Nephron (organoid): ENCODE results near the gene VTI1A.

Source experiments
- H3K27ac Mint-ChIP-seq, 3 experiments: 2 replicates each; pipeline ENCODE4 v1.8.0; 2020; ENCODE audit warnings: mixed read lengths in 3 of 3, mild to moderate bottlenecking in 2 of 3, moderate library complexity in 1 of 3
- H3K27me3 Mint-ChIP-seq: 2 replicates; pipeline ENCODE4 v1.8.0; 2021; ENCODE audit warnings: low read depth, mild to moderate bottlenecking, moderate library complexity, mixed read lengths
- H3K36me3 Mint-ChIP-seq: 2 replicates; pipeline ENCODE4 v1.8.0; 2020; ENCODE audit warnings: low read depth, mixed read lengths
- H3K4me1 Mint-ChIP-seq: 2 replicates; pipeline ENCODE4 v1.8.0; 2020; ENCODE audit warnings: mixed read lengths
- H3K4me3 Mint-ChIP-seq, 3 experiments: 2 replicates each; pipeline ENCODE4 v1.8.0; 2020; ENCODE audit warnings: mild to moderate bottlenecking in 3 of 3, mixed read lengths in 3 of 3, moderate library complexity in 2 of 3
- H3K9me3 Mint-ChIP-seq: 2 replicates; pipeline ENCODE4 v1.8.0; 2020; ENCODE audit warnings: mixed read lengths
- TF ChIP-seq, protein P1 (sequence below), 3 experiments: fragments of 200-600 bp; sonication (generic); IDR thresholded peaks; one replicate each; pipeline ENCODE4 v1.5.0; 2021; ENCODE audit warnings: antibody characterized with exemption in 3 of 3; ENCODE audit not compliant: unreplicated experiment in 3 of 3

The VTI1A gene

DNA sequence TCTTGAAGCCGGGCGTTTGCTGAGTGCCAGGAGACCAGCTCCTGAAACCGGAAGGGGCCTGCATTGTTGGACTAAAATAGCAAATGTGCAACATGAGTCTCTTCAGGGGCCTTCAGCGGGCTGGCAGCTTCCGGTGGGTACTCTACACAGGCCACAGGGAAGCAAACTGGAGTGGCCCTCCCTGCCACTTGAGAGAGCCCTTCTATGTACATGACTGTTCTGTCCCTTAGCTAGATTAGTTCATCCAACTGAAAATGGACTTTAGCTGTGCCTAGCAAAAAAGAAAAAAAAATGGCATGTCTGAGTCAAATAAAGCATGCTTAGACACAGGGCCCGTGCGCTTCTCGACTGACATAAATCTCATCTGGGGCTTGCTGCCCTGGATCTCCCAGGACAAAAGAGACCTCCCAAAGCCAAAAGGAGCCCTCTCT, 387.8 kb downstream of the VTI1A start:
- Mint-ChIP-seq H3K4me1 (peaks cover 44% of the 10 kb centered on the region), H3K9me3 (no peaks in the 10 kb centered on the region), H3K36me3 (no peaks in the 10 kb centered on the region), H3K4me3 (peak overlapping the region in 2 of 3 experiments; percentile 2 to 69), H3K27ac (peak overlapping the region; percentile 65 to 72 (median 71)), H3K27me3 (peaks cover 22% of the 10 kb centered on the region)
- TF ChIP-seq, protein P1, sequence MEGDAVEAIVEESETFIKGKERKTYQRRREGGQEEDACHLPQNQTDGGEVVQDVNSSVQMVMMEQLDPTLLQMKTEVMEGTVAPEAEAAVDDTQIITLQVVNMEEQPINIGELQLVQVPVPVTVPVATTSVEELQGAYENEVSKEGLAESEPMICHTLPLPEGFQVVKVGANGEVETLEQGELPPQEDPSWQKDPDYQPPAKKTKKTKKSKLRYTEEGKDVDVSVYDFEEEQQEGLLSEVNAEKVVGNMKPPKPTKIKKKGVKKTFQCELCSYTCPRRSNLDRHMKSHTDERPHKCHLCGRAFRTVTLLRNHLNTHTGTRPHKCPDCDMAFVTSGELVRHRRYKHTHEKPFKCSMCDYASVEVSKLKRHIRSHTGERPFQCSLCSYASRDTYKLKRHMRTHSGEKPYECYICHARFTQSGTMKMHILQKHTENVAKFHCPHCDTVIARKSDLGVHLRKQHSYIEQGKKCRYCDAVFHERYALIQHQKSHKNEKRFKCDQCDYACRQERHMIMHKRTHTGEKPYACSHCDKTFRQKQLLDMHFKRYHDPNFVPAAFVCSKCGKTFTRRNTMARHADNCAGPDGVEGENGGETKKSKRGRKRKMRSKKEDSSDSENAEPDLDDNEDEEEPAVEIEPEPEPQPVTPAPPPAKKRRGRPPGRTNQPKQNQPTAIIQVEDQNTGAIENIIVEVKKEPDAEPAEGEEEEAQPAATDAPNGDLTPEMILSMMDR (IDR thresholded peaks at IDR 0.05; ENCODE audit: unreplicated experiment in 3 of 3), result no peak

DNA sequence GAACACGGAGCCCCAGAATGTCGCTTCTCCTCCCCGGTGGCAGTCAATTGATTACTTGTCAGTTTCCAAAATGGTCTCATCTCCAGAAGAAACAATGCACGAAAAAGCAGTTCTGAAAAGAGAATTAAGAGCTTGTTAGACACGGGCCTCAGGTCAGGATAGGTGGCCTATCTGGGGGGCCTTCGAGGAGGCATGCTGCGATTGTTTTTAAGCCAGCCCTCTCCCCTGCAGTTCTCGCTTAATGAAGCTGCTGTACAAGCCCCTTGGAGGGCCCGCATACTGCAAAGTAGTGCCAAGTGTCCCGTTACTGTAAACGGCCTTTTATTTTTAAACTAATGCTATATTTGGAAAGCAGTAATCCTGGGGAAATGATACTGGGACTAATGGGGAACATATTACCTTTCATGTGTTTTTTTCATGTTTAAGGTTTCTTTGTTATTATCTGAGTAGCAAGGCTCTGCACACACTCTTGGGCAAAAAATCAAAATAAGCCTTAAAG, 388.3 kb downstream of the VTI1A start:
- H3K27ac Mint-ChIP-seq, result peak overlapping the region; percentile 65 to 72 (median 71)
- peaks cover 22% of the 10 kb centered on the region for H3K27me3 Mint-ChIP-seq
- H3K4me3 Mint-ChIP-seq, result peak overlapping the region in 2 of 3 experiments; percentile 2 to 69
- H3K36me3 Mint-ChIP-seq, result no peaks in the 10 kb centered on the region
- no peaks in the 10 kb centered on the region for H3K9me3 Mint-ChIP-seq
- H3K4me1 Mint-ChIP-seq, result peaks cover 44% of the 10 kb centered on the region
- TF ChIP-seq, protein P1 (IDR thresholded peaks at IDR 0.05; ENCODE audit: unreplicated experiment in 3 of 3), result no peak

DNA sequence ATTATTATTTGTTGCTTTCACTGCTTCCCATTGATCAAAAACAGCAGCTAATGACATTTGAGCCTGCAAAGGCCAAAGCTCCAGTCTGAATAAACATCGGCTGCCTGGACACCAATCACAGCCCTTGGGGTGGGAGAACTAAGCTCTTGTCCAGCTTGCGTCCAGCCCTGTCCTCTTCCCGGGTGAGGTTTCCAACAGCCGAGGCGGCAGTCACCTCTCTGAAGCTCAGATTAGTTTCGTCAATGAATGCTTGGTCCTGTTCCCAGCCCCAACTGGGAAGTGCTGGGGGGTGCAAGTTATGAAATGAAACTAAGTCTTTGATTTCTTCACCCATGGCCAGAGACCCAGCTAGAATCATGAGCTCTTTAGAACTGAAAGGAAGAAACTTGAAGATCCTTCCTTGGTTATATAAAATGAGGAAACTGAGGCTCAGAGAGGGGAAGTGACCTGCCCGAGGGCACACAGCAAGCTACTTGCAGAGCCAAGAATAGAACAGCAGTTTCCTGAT, 389.0 kb downstream of the VTI1A start:
- peak overlapping the region in 1 of 3 experiments; percentile 69 for H3K4me3 Mint-ChIP-seq
- H3K36me3 Mint-ChIP-seq, result no peaks in the 10 kb centered on the region
- TF ChIP-seq, protein P1 (IDR thresholded peaks at IDR 0.05; ENCODE audit: unreplicated experiment in 3 of 3), result no peak
- peaks cover 44% of the 10 kb centered on the region for H3K4me1 Mint-ChIP-seq
- H3K9me3 Mint-ChIP-seq, result no peaks in the 10 kb centered on the region
- peaks cover 22% of the 10 kb centered on the region for H3K27me3 Mint-ChIP-seq
- peak overlapping the region; percentile 40 to 65 (median 44) for H3K27ac Mint-ChIP-seq

DNA sequence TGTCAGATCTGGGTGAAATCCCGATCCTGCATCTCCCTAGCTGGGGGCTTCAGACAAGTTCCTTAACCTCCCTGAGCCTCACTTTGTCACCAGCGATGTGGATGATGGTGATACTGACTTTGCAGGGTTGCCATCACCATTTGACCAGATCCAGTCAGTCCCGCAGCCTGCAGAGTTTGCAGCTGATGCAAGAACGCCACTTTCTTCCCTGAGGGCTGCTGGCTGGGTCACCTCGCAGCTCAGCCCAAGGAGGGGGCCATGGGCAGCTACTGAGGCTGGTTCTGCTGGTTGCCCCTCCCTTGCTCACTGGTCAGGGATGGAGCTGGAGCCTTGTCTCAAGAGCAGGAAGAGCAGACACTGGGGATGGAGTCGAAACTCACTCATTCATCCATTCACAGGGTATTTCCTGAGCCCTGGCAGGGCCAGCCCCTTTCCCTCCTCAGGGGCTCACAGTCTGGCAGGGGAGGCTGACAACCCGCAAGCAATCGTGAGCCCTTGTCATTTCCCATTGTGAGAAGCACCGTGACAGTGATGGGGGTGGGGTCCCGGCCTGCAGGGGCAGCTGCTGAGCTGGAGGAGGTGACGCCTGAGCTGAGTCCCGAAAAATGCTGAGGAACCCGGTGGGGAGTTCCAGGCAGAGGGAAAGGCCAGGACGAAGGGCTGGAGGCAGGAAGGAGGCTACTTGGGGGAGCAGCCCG, 391.9 kb downstream of the VTI1A start:
- Mint-ChIP-seq H3K9me3 (peaks cover 3% of the 10 kb centered on the region), H3K4me1 (peaks cover 50% of the 10 kb centered on the region), H3K4me3 (no peak overlapping the region), H3K36me3 (peaks cover 3% of the 10 kb centered on the region), H3K27ac (no peak overlapping the region), H3K27me3 (peaks cover 5% of the 10 kb centered on the region)
- TF ChIP-seq, protein P1 (IDR thresholded peaks at IDR 0.05; ENCODE audit: unreplicated experiment in 3 of 3), result no peak

DNA sequence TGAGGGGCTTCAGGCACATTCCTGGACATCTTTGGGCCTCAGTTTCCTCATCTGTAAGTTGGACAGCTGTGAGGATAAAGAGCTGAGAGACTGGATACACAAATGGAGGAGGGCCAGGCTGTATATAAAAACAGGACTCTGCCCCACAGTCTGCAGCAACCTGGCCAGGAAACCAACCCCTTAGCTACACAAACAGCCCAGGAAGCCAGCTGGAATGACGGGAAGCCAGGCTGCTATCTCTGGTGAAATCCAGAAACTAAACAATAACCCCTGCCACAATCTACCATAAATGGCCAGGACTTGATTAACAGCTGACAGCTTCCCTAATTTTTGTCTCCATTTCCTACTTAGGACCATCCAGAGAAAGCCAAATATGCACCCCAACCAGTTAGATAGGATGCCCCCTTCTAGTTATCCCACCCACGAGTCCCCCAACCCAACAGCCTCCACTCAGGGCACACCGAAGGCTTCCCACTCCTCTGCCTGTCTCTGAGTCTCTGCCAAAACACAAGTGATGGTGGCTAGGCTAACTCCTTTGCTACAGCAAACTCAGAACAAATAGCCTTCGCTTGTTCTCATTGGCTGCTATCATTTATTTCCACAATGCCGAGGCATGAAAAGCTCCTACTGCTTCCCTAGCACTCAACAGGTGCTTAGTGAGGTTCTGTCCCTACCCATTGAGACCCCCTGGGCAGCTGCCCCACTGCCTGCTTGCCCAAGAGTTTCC, 393.1 kb downstream of the VTI1A start:
- peaks cover 44% of the 10 kb centered on the region for H3K4me1 Mint-ChIP-seq
- TF ChIP-seq, protein P1 (IDR thresholded peaks at IDR 0.05; ENCODE audit: unreplicated experiment in 3 of 3), result no peak
- no peaks in the 10 kb centered on the region for H3K27me3 Mint-ChIP-seq
- peaks cover 3% of the 10 kb centered on the region for H3K36me3 Mint-ChIP-seq
- H3K9me3 Mint-ChIP-seq, result peaks cover 3% of the 10 kb centered on the region
- no peak overlapping the region for H3K27ac Mint-ChIP-seq
- no peak overlapping the region for H3K4me3 Mint-ChIP-seq
